WTC11 (cell line): ENCODE data around the gene OSMR. TPM values are rescaled to one million over a fixed set of nuclear protein-coding genes. Genes with fewer than 3 reads are reported as not detected.

ENCODE experiments used
- ATAC-seq: fragments of 200-7000 bp; cut with Tn5 transposase; 2 replicates; pipeline ENCODE4 v1.10.0; 2021; ENCODE audit warnings: mild to moderate bottlenecking, moderate library complexity
- CTCF ChIA-PET: fragments of 300-600 bp; sonication (Branson Sonifier 250); formaldehyde crosslinking; loops from one replicate; lab custom pipeline; 2021; ENCODE audit warnings: antibody characterized with exemption; lab: Charles Lee
- POLR2A ChIA-PET: fragments of 350-600 bp; sonication (Branson Sonifier 250); formaldehyde crosslinking; loops from one replicate; lab custom pipeline; 2021; ENCODE audit warnings: antibody characterized with exemption; lab: Charles Lee
- DNase-seq: peaks from one replicate; pipeline ENCODE4 v3.0.0; 2021; ENCODE audit warnings: low spot score
- H3K27ac Mint-ChIP-seq: 2 replicates; pipeline ENCODE4 v1.8.0; 2021; ENCODE audit warnings: mixed read lengths
- H3K27me3 Mint-ChIP-seq: 2 replicates; pipeline ENCODE4 v1.8.0; 2021; ENCODE audit warnings: low read depth, mild to moderate bottlenecking, moderate library complexity, mixed read lengths
- H3K36me3 Mint-ChIP-seq: 2 replicates; pipeline ENCODE4 v1.8.0; 2021; ENCODE audit warnings: mixed read lengths
- H3K4me1 Mint-ChIP-seq: 2 replicates; pipeline ENCODE4 v1.8.0; 2022; ENCODE audit warnings: mixed read lengths
- H3K4me3 Mint-ChIP-seq: 2 replicates; pipeline ENCODE4 v1.8.0; 2021; ENCODE audit warnings: mild to moderate bottlenecking, moderate library complexity, mixed read lengths
- H3K9me3 Mint-ChIP-seq: 2 replicates; pipeline ENCODE4 v1.8.0; 2021; ENCODE audit warnings: mixed read lengths
- CBFB ChIP-seq: sonication (generic); formaldehyde crosslinking; IDR thresholded peaks from 2 replicates; pipeline ENCODE4 v1.8.1; 2022; ENCODE audit warnings: mild to moderate bottlenecking, low read depth, missing genetic modification reagents
- CREB1 ChIP-seq: sonication (generic); formaldehyde crosslinking; IDR thresholded peaks from 2 replicates; pipeline ENCODE4 v1.8.0; 2023; ENCODE audit warnings: mild to moderate bottlenecking, missing genetic modification reagents
- CREM ChIP-seq: sonication (generic); formaldehyde crosslinking; IDR thresholded peaks from 2 replicates; pipeline ENCODE4 v1.8.1; 2022; ENCODE audit warnings: mild to moderate bottlenecking, missing genetic modification reagents, moderate library complexity
- ESRRA ChIP-seq: sonication (generic); formaldehyde crosslinking; IDR thresholded peaks from 2 replicates; pipeline ENCODE4 v1.8.1; 2022; ENCODE audit warnings: mild to moderate bottlenecking, missing genetic modification reagents, borderline replicate concordance
- GTF2I ChIP-seq: fragments of 250-450 bp; sonication (Bioruptor Pico); conservative IDR thresholded peaks from 2 replicates; pipeline ENCODE4 v1.4.0; 2021; ENCODE audit warnings: mild to moderate bottlenecking
- IRF2 ChIP-seq: sonication (generic); formaldehyde crosslinking; IDR thresholded peaks from 2 replicates; pipeline ENCODE4 v1.8.0; 2022; ENCODE audit warnings: low read depth, missing genetic modification reagents, borderline replicate concordance
- MXD4 ChIP-seq: fragments of 250-450 bp; sonication (Bioruptor Pico); IDR thresholded peaks from 2 replicates; pipeline ENCODE4 v1.8.0; 2021; ENCODE audit warnings: mild to moderate bottlenecking, moderate library complexity, borderline replicate concordance
- NR2C2 ChIP-seq: sonication (generic); formaldehyde crosslinking; IDR thresholded peaks from 2 replicates; pipeline ENCODE4 v1.8.0; 2022; ENCODE audit warnings: mild to moderate bottlenecking, missing genetic modification reagents
- TP53 ChIP-seq: sonication (generic); formaldehyde crosslinking; IDR thresholded peaks from 2 replicates; pipeline ENCODE4 v1.8.1; 2023; ENCODE audit warnings: mild to moderate bottlenecking, missing genetic modification reagents
- ZNF317 ChIP-seq: sonication (generic); formaldehyde crosslinking; IDR thresholded peaks from 2 replicates; pipeline ENCODE4 v1.8.1; 2023; ENCODE audit warnings: low read depth, mild to moderate bottlenecking, moderate library complexity, missing genetic modification reagents, borderline replicate concordance
- ZNF416 ChIP-seq: fragments of 250-450 bp; sonication (Bioruptor Pico); IDR thresholded peaks from 2 replicates; pipeline ENCODE4 v1.9.0; 2021; ENCODE audit warnings: mild to moderate bottlenecking, inconsistent platforms
- ZNF423 ChIP-seq: fragments of 250-450 bp; sonication (Bioruptor Pico); IDR thresholded peaks from 2 replicates; pipeline ENCODE4 v2.1.2; 2022; ENCODE audit warnings: mild to moderate bottlenecking, moderate library complexity
- total RNA-seq: library from RNA; stranded (reverse); gene quantifications from 3 replicates; pipeline ENCODE4 v1.2.3, GENCODE V29; 2021
- TF ChIP-seq, protein P1 (sequence below): sonication (generic); formaldehyde crosslinking; IDR thresholded peaks from 2 replicates; pipeline ENCODE4 v1.8.1; 2022; ENCODE audit warnings: mild to moderate bottlenecking, missing genetic modification reagents, moderate library complexity, borderline replicate concordance
- TF ChIP-seq, protein P2 (sequence below): fragments of 250-450 bp; sonication (Bioruptor Pico); IDR thresholded peaks from 2 replicates; pipeline ENCODE4 v1.9.0; 2021; ENCODE audit warnings: mild to moderate bottlenecking
- TF ChIP-seq, protein P3 (sequence below): sonication (generic); formaldehyde crosslinking; IDR thresholded peaks from 2 replicates; pipeline ENCODE4 v1.8.1; 2022; ENCODE audit warnings: missing genetic modification reagents, borderline replicate concordance
- TF ChIP-seq, protein P4 (sequence below): sonication (generic); formaldehyde crosslinking; conservative IDR thresholded peaks from 2 replicates; pipeline ENCODE4 v1.8.1; 2023; ENCODE audit warnings: mild to moderate bottlenecking, low read depth, missing genetic modification reagents, moderate library complexity
- TF ChIP-seq, protein P5 (sequence below): sonication (generic); formaldehyde crosslinking; IDR thresholded peaks from 2 replicates; pipeline ENCODE4 v1.8.0; 2022; ENCODE audit warnings: mild to moderate bottlenecking, missing genetic modification reagents
- TF ChIP-seq, protein P6 (sequence below): sonication (generic); formaldehyde crosslinking; IDR thresholded peaks from 2 replicates; pipeline ENCODE4 v1.8.1; 2023; ENCODE audit warnings: mild to moderate bottlenecking, missing genetic modification reagents, moderate library complexity
- TF ChIP-seq, protein P7 (sequence below): sonication (generic); formaldehyde crosslinking; IDR thresholded peaks from 2 replicates; pipeline ENCODE4 v1.8.0; 2022; ENCODE audit warnings: missing genetic modification reagents

OSMR gene
- total RNA-seq, 1 experiment from 2014 or later, result 2.3 TPM

DNA sequence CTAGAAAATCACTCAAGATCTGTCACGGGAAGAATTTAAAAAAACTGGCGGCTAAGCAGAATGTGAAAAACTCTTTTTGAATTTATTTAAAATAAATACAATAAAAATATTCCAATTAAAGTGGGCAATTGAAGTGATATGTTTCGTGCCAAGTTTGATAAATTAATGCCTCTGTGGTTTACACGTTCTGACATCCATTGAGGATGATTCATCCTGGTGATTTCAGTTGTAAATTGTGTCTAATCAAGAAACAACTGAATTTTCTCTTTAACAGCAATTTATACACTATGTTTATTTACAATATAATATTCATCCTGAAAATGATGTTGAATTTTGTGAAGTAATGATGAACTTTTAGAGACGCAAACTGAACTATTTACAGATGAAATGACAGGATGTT, 21.0 kb upstream of the OSMR start (continued):
- TF ChIP-seq, protein P1, sequence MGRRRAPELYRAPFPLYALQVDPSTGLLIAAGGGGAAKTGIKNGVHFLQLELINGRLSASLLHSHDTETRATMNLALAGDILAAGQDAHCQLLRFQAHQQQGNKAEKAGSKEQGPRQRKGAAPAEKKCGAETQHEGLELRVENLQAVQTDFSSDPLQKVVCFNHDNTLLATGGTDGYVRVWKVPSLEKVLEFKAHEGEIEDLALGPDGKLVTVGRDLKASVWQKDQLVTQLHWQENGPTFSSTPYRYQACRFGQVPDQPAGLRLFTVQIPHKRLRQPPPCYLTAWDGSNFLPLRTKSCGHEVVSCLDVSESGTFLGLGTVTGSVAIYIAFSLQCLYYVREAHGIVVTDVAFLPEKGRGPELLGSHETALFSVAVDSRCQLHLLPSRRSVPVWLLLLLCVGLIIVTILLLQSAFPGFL (CRISPR knock-in tag), result no peak
- no peak for TF ChIP-seq ZNF423 (CRISPR knock-in tag)

DNA sequence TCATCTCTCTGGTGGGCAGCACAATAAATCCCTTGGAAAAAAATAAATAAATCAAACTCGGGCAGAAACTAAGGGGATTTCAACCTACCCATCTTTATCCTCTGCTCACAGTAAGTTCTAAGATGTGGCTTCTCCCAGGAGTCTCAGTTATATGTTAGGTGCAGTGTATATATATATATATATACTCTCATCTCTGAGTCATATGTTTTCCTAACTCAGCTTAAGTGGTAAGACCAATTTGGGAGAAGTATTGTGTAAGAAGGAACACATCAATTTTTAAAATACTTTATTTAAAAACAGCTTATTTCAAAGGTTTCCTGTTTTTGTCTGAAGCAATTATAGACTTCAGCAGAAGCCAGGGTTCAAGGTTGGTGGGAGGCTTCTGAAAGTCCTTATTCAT, 20.3 kb upstream of the OSMR start:
- peaks cover 9% of the 10 kb centered on the region for H3K36me3 Mint-ChIP-seq
- H3K27me3 Mint-ChIP-seq, result no peaks in the 10 kb centered on the region
- ATAC-seq, result no peak
- TF ChIP-seq ZNF416 (CRISPR knock-in tag) (no peak), ZNF317 (CRISPR knock-in tag) (no peak), IRF2 (CRISPR knock-in tag) (no peak), CREM (CRISPR knock-in tag) (no peak), ESRRA (CRISPR knock-in tag) (no peak), CREB1 (CRISPR knock-in tag) (no peak), NR2C2 (CRISPR knock-in tag) (no peak), TP53 (CRISPR knock-in tag) (no peak), MXD4 (CRISPR knock-in tag) (no peak)
- TF ChIP-seq, protein P2, sequence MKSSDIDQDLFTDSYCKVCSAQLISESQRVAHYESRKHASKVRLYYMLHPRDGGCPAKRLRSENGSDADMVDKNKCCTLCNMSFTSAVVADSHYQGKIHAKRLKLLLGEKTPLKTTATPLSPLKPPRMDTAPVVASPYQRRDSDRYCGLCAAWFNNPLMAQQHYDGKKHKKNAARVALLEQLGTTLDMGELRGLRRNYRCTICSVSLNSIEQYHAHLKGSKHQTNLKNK (CRISPR knock-in tag), result no peak
- TF ChIP-seq, protein P3, sequence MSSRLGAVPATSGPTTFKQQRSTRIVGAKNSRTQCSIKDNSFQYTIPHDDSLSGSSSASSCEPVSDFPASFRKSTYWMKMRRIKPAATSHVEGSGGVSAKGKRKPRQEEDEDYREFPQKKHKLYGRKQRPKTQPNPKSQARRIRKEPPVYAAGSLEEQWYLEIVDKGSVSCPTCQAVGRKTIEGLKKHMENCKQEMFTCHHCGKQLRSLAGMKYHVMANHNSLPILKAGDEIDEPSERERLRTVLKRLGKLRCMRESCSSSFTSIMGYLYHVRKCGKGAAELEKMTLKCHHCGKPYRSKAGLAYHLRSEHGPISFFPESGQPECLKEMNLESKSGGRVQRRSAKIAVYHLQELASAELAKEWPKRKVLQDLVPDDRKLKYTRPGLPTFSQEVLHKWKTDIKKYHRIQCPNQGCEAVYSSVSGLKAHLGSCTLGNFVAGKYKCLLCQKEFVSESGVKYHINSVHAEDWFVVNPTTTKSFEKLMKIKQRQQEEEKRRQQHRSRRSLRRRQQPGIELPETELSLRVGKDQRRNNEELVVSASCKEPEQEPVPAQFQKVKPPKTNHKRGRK (CRISPR knock-in tag), result no peak
- TF ChIP-seq, protein P4, sequence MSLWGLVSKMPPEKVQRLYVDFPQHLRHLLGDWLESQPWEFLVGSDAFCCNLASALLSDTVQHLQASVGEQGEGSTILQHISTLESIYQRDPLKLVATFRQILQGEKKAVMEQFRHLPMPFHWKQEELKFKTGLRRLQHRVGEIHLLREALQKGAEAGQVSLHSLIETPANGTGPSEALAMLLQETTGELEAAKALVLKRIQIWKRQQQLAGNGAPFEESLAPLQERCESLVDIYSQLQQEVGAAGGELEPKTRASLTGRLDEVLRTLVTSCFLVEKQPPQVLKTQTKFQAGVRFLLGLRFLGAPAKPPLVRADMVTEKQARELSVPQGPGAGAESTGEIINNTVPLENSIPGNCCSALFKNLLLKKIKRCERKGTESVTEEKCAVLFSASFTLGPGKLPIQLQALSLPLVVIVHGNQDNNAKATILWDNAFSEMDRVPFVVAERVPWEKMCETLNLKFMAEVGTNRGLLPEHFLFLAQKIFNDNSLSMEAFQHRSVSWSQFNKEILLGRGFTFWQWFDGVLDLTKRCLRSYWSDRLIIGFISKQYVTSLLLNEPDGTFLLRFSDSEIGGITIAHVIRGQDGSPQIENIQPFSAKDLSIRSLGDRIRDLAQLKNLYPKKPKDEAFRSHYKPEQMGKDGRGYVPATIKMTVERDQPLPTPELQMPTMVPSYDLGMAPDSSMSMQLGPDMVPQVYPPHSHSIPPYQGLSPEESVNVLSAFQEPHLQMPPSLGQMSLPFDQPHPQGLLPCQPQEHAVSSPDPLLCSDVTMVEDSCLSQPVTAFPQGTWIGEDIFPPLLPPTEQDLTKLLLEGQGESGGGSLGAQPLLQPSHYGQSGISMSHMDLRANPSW (CRISPR knock-in tag), result no peak
- TF ChIP-seq, protein P5, sequence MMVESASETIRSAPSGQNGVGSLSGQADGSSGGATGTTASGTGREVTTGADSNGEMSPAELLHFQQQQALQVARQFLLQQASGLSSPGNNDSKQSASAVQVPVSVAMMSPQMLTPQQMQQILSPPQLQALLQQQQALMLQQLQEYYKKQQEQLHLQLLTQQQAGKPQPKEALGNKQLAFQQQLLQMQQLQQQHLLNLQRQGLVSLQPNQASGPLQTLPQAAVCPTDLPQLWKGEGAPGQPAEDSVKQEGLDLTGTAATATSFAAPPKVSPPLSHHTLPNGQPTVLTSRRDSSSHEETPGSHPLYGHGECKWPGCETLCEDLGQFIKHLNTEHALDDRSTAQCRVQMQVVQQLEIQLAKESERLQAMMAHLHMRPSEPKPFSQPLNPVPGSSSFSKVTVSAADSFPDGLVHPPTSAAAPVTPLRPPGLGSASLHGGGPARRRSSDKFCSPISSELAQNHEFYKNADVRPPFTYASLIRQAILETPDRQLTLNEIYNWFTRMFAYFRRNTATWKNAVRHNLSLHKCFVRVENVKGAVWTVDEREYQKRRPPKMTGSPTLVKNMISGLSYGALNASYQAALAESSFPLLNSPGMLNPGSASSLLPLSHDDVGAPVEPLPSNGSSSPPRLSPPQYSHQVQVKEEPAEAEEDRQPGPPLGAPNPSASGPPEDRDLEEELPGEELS (CRISPR knock-in tag), result no peak
- CTCF ChIA-PET, result no interaction called here
- H3K4me1 Mint-ChIP-seq, result no peaks in the 10 kb centered on the region
- peaks cover 18% of the 10 kb centered on the region for H3K9me3 Mint-ChIP-seq
- no peak overlapping the region for H3K4me3 Mint-ChIP-seq
- DNase-seq, result no peak
- POLR2A ChIA-PET, result no interaction called here
- H3K27ac Mint-ChIP-seq, result no peak overlapping the region

DNA sequence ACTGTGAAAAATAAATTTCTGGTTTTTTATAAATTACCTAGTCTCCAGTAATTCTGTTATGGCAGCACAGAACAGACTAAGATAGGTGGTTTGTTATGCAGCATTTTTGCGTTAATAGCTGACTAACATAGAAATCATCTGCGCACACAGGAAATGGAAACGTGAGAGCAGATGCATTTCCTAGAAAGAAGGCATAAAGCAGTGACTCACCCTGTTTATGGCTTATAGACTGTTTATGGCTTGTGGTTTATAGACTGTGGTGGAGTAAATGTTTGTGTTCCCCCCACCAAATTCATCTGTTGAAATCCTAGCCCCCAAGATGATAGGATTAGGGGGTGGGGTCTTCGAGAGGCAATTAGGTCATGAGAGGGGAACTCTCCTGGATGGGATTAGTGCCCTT, 18.3 kb upstream of the OSMR start:
- Mint-ChIP-seq H3K27me3 (no peaks in the 10 kb centered on the region; the same call in 1 of the 2 replicates), H3K4me3 (no peak overlapping the region), H3K27ac (no peak overlapping the region), H3K4me1 (0 out of 2 replicates have a peak, but pooled peaks cover 2% of the 10 kb centered on the region), H3K9me3 (peaks cover 10% of the 10 kb centered on the region), H3K36me3 (peaks cover 3% of the 10 kb centered on the region)
- ChIA-PET CTCF (interaction anchor here (0.9 to 1.1 kb wide), 2 partner anchors 96 to 386 kb away, joined by 3 to 6 read pairs; no protein-coding TSS in a partner anchor), POLR2A (no interaction called here)
- DNase-seq (no peak), ATAC-seq (no peak)
- TF ChIP-seq, protein P6, sequence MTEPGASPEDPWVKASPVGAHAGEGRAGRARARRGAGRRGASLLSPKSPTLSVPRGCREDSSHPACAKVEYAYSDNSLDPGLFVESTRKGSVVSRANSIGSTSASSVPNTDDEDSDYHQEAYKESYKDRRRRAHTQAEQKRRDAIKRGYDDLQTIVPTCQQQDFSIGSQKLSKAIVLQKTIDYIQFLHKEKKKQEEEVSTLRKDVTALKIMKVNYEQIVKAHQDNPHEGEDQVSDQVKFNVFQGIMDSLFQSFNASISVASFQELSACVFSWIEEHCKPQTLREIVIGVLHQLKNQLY (CRISPR knock-in tag), result no peak
- TF ChIP-seq, protein P7, sequence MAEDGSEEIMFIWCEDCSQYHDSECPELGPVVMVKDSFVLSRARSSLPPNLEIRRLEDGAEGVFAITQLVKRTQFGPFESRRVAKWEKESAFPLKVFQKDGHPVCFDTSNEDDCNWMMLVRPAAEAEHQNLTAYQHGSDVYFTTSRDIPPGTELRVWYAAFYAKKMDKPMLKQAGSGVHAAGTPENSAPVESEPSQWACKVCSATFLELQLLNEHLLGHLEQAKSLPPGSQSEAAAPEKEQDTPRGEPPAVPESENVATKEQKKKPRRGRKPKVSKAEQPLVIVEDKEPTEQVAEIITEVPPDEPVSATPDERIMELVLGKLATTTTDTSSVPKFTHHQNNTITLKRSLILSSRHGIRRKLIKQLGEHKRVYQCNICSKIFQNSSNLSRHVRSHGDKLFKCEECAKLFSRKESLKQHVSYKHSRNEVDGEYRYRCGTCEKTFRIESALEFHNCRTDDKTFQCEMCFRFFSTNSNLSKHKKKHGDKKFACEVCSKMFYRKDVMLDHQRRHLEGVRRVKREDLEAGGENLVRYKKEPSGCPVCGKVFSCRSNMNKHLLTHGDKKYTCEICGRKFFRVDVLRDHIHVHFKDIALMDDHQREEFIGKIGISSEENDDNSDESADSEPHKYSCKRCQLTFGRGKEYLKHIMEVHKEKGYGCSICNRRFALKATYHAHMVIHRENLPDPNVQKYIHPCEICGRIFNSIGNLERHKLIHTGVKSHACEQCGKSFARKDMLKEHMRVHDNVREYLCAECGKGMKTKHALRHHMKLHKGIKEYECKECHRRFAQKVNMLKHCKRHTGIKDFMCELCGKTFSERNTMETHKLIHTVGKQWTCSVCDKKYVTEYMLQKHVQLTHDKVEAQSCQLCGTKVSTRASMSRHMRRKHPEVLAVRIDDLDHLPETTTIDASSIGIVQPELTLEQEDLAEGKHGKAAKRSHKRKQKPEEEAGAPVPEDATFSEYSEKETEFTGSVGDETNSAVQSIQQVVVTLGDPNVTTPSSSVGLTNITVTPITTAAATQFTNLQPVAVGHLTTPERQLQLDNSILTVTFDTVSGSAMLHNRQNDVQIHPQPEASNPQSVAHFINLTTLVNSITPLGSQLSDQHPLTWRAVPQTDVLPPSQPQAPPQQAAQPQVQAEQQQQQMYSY (CRISPR knock-in tag), result no peak
- TF ChIP-seq, protein P1 (CRISPR knock-in tag), result no peak
- no peak for TF ChIP-seq GTF2I (CRISPR knock-in tag)
- no peak for TF ChIP-seq CBFB (CRISPR knock-in tag)
